GM23338 (cell line): Measurements from ENCODE around the gene ANKRD31.

ENCODE experiments used
- EZH2phosphoT487 ChIP-seq: fragments of 200-600 bp; sonication (generic); IDR thresholded peaks from one replicate; pipeline ENCODE4 v1.8.1; 2018; ENCODE audit warnings: antibody characterized with exemption; ENCODE audit not compliant: unreplicated experiment
- POLR2AphosphoS5 ChIP-seq: IDR thresholded peaks from 2 replicates; pipeline ENCODE4 v1.6.1; 2016; ENCODE audit warnings: antibody characterized with exemption, low read depth
- TF ChIP-seq, protein P1 (sequence below), 2 experiments: fragments of 200-600 bp in 1 of 2; sonication (generic) in 1 of 2; conservative IDR thresholded peaks; 2 replicates each; pipeline versions ENCODE4 v1.5.1 to v1.6.1; 2016 to 2017; ENCODE audit warnings: antibody characterized with exemption in 2 of 2, low read depth in 2 of 2, mild to moderate bottlenecking in 2 of 2, moderate library complexity in 1 of 2
- TF ChIP-seq, protein P2 (sequence below): IDR thresholded peaks from one replicate; pipeline ENCODE4 v1.6.1; 2018; ENCODE audit warnings: antibody characterized with exemption; ENCODE audit not compliant: unreplicated experiment

DNA sequence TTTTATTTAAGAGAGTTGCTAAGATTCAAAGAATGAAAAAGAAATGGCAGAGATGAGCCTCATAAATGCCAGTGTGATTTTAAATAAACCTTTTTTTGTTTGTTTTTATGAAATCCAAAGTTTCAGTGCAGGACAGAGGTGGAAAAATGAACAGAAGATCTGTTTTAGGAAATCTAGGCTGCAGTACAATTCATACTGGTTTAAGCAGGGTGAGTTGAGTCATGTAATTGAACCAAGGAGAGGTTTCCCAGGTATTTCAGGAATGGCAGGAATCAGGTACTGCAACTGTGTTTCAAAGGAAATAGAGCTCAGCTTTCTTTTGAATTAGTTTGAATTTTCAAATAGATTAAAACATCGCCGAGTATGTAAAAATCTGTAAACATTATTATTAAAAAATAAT is 3.0 kb upstream of the ANKRD31 start:
- TF ChIP-seq, protein P1, sequence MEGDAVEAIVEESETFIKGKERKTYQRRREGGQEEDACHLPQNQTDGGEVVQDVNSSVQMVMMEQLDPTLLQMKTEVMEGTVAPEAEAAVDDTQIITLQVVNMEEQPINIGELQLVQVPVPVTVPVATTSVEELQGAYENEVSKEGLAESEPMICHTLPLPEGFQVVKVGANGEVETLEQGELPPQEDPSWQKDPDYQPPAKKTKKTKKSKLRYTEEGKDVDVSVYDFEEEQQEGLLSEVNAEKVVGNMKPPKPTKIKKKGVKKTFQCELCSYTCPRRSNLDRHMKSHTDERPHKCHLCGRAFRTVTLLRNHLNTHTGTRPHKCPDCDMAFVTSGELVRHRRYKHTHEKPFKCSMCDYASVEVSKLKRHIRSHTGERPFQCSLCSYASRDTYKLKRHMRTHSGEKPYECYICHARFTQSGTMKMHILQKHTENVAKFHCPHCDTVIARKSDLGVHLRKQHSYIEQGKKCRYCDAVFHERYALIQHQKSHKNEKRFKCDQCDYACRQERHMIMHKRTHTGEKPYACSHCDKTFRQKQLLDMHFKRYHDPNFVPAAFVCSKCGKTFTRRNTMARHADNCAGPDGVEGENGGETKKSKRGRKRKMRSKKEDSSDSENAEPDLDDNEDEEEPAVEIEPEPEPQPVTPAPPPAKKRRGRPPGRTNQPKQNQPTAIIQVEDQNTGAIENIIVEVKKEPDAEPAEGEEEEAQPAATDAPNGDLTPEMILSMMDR (conservative IDR thresholded peaks at IDR 0.05; ENCODE audit: low read depth in 2 of 2) = no peak
- TF ChIP-seq POLR2AphosphoS5 (no peak), EZH2phosphoT487 (no peak)
- TF ChIP-seq, protein P2, sequence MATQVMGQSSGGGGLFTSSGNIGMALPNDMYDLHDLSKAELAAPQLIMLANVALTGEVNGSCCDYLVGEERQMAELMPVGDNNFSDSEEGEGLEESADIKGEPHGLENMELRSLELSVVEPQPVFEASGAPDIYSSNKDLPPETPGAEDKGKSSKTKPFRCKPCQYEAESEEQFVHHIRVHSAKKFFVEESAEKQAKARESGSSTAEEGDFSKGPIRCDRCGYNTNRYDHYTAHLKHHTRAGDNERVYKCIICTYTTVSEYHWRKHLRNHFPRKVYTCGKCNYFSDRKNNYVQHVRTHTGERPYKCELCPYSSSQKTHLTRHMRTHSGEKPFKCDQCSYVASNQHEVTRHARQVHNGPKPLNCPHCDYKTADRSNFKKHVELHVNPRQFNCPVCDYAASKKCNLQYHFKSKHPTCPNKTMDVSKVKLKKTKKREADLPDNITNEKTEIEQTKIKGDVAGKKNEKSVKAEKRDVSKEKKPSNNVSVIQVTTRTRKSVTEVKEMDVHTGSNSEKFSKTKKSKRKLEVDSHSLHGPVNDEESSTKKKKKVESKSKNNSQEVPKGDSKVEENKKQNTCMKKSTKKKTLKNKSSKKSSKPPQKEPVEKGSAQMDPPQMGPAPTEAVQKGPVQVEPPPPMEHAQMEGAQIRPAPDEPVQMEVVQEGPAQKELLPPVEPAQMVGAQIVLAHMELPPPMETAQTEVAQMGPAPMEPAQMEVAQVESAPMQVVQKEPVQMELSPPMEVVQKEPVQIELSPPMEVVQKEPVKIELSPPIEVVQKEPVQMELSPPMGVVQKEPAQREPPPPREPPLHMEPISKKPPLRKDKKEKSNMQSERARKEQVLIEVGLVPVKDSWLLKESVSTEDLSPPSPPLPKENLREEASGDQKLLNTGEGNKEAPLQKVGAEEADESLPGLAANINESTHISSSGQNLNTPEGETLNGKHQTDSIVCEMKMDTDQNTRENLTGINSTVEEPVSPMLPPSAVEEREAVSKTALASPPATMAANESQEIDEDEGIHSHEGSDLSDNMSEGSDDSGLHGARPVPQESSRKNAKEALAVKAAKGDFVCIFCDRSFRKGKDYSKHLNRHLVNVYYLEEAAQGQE = no peak
